ENCODE results near the gene LRP5. TPM values are rescaled to one million over a fixed set of nuclear protein-coding genes. Genes with fewer than 3 reads are reported as not detected.
"Not testable (repeated sequence)": the region's sequence is repeated elsewhere in the genome, so short reads cannot be mapped to it uniquely, and the experiment has no call there.

The LRP5 gene
- total RNA-seq, 1 experiment from 2014 or later, result 67.0 TPM

GRCh38 chr11:68297812-68298658 is 14.4 kb upstream of the LRP5 start:
- Histone ChIP-seq H3K4me3 (ENCODE audit: low read depth, low read length, poor library complexity, severe bottlenecking) (no peak overlapping the region), H3K4me1 (ENCODE audit: insufficient read depth, low read length, poor library complexity, severe bottlenecking) (no peaks in the 10 kb centered on the region), H3K36me3 (ENCODE audit: insufficient read depth, low read length, poor library complexity, severe bottlenecking) (no peaks in the 10 kb centered on the region), H3K9me3 (ENCODE audit: low read depth, low read length, poor library complexity, severe bottlenecking) (no peaks in the 10 kb centered on the region), H3K27me3 (replicated peaks; ENCODE audit: insufficient read depth, low read depth, low read length, poor library complexity) (no peaks in the 10 kb centered on the region), H3K27ac (ENCODE audit: low read depth, low read length, poor library complexity, severe bottlenecking) (no peak overlapping the region)
- BruUV-seq (replicated peaks), result no TSS peak
- ChIA-PET POLR2A (ENCODE audit: low non-redundant PET) (no interaction called here), CTCF (interaction anchor here (0.6 to 2.0 kb wide), 2 partner anchors 21 to 41 kb away, joined by 5 to 7 read pairs; no protein-coding TSS in a partner anchor)
- peak; percentile 83 for DNase-seq (ENCODE audit: low spot score)
- intact Hi-C loops (cut with micrococcal nuclease; ENCODE audit: unreplicated experiment), result loop anchor here (1.0 to 2.0 kb wide), 2 partner anchors 27 to 41 kb away; partner anchors contain the start of gene C11orf24
- TF ChIP-seq EZH2 (IDR thresholded peaks at IDR 0.05; ENCODE audit: borderline replicate concordance, low read depth, low read length, poor library complexity, severe bottlenecking), result no peak
- peak; percentile 100 for TF ChIP-seq CTCF (conservative IDR thresholded peaks at IDR 0.05; ENCODE audit: low read depth, low read length)

GRCh38 chr11:68298659-68299516 is 13.5 kb upstream of the LRP5 start:
- H3K4me1 ChIP-seq (ENCODE audit: insufficient read depth, low read length, poor library complexity, severe bottlenecking), result peaks cover 1% of the 10 kb centered on the region
- H3K27ac ChIP-seq (ENCODE audit: low read depth, low read length, poor library complexity, severe bottlenecking), result no peak overlapping the region
- no peaks in the 10 kb centered on the region for H3K9me3 ChIP-seq (ENCODE audit: low read depth, low read length, poor library complexity, severe bottlenecking)
- no peak for DNase-seq (ENCODE audit: low spot score)
- POLR2A ChIA-PET (ENCODE audit: low non-redundant PET), result no interaction called here
- no peak overlapping the region for H3K4me3 ChIP-seq (ENCODE audit: low read depth, low read length, poor library complexity, severe bottlenecking)
- TF ChIP-seq EZH2 (IDR thresholded peaks at IDR 0.05; ENCODE audit: borderline replicate concordance, low read depth, low read length, poor library complexity, severe bottlenecking) (no peak), CTCF (conservative IDR thresholded peaks at IDR 0.05; ENCODE audit: low read depth, low read length) (no peak)
- no peaks in the 10 kb centered on the region for H3K36me3 ChIP-seq (ENCODE audit: insufficient read depth, low read length, poor library complexity, severe bottlenecking)
- no peaks in the 10 kb centered on the region for H3K27me3 ChIP-seq (replicated peaks; ENCODE audit: insufficient read depth, low read depth, low read length, poor library complexity)
- intact Hi-C loops (cut with micrococcal nuclease; ENCODE audit: unreplicated experiment), result no loop called here
- BruUV-seq (replicated peaks), result no TSS peak
- CTCF ChIA-PET, result interaction anchor here (2.0 kb wide), 1 partner anchor 41 kb away, joined by 7 read pairs; no protein-coding TSS in a partner anchor

GRCh38 chr11:68299517-68299879 is 12.9 kb upstream of the LRP5 start:
- H3K36me3 ChIP-seq (ENCODE audit: insufficient read depth, low read length, poor library complexity, severe bottlenecking); H3K4me3 ChIP-seq (ENCODE audit: low read depth, low read length, poor library complexity, severe bottlenecking); intact Hi-C loops (cut with micrococcal nuclease; ENCODE audit: unreplicated experiment); H3K4me1 ChIP-seq (ENCODE audit: insufficient read depth, low read length, poor library complexity, severe bottlenecking); BruUV-seq (replicated peaks); H3K9me3 ChIP-seq (ENCODE audit: low read depth, low read length, poor library complexity, severe bottlenecking); H3K27me3 ChIP-seq (replicated peaks; ENCODE audit: insufficient read depth, low read depth, low read length, poor library complexity); H3K27ac ChIP-seq (ENCODE audit: low read depth, low read length, poor library complexity, severe bottlenecking); POLR2A ChIA-PET (ENCODE audit: low non-redundant PET); DNase-seq (ENCODE audit: low spot score): not testable (repeated sequence)
- CTCF ChIA-PET, result interaction anchor here (0.6 kb wide), 2 partner anchors 155 to 225 kb away, joined by 6 to 8 read pairs; no protein-coding TSS in a partner anchor
